ENCODE results near the gene RAD51C.
A peak's percentile ranks its signal among the peaks of the same experiment; 100 is the strongest.
"Not testable (repeated sequence)": the region's sequence is repeated elsewhere in the genome, so short reads cannot be mapped to it uniquely, and the experiment has no call there.

The RAD51C gene

GRCh38 chr17:58684462-58684861, 7.9 kb upstream of the RAD51C start:
- not testable (repeated sequence) for DNase-seq

- no peak for DNase-seq
Measured at GRCh38 chr17:58686980-58687379, 5.4 kb upstream of the RAD51C start.

GRCh38 chr17:58688521-58688920, 3.9 kb upstream of the RAD51C start:
- DNase-seq, result no peak

- DNase-seq, result not testable (repeated sequence)
Measured at GRCh38 chr17:58690033-58690432, 2.4 kb upstream of the RAD51C start.

- DNase-seq, result peak; percentile 53
Measured at GRCh38 chr17:58691701-58692238, 632 bp upstream of the RAD51C start, which contains the start of gene TEX14. TSS of gene TEX14 (minus strand) at chr17:58692045. CDS start at chr17:58652001, 40,044 bp downstream.

GRCh38 chr17:58693208-58693607, 806 bp downstream of the RAD51C start:
- no peak for DNase-seq

GRCh38 chr17:58693751-58694150, 1.3 kb downstream of the RAD51C start:
- DNase-seq, result no peak

GRCh38 chr17:58694302-58694701, 1.9 kb downstream of the RAD51C start:
- no peak for DNase-seq

GRCh38 chr17:58694826-58695225, 2.4 kb downstream of the RAD51C start:
- DNase-seq, result no peak

- no peak for DNase-seq
Measured at GRCh38 chr17:58699771-58700170, 7.4 kb downstream of the RAD51C start.

GRCh38 chr17:58702045-58702476, 9.7 kb downstream of the RAD51C start:
- no peak for DNase-seq

- DNase-seq, result no peak
Measured at GRCh38 chr17:58702708-58703107, 10.3 kb downstream of the RAD51C start.

GRCh38 chr17:58703137-58703915, 10.9 kb downstream of the RAD51C start:
- DNase-seq, result no peak

GRCh38 chr17:58703916-58704286, 11.5 kb downstream of the RAD51C start:
- no peak for DNase-seq

GRCh38 chr17:58706351-58707140, 14.1 kb downstream of the RAD51C start:
- no peak for DNase-seq

GRCh38 chr17:58710948-58711552, 18.6 kb downstream of the RAD51C start:
- peak; percentile 38 for DNase-seq

GRCh38 chr17:58722274-58722673, 29.9 kb downstream of the RAD51C start:
- DNase-seq, result no peak

GRCh38 chr17:58722696-58723095, 30.3 kb downstream of the RAD51C start:
- DNase-seq, result no peak

- DNase-seq, result no peak
Measured at GRCh38 chr17:58728798-58729197, 36.4 kb downstream of the RAD51C start.

GRCh38 chr17:58730937-58731336, 38.5 kb downstream of the RAD51C start:
- DNase-seq, result no peak

- DNase-seq, result no peak
Measured at GRCh38 chr17:58734040-58734439, 41.6 kb downstream of the RAD51C start.

GRCh38 chr17:58734811-58735210, 42.4 kb downstream of the RAD51C start:
- no peak for DNase-seq

GRCh38 chr17:58741121-58741625, 48.8 kb downstream of the RAD51C start:
- DNase-seq, result no peak
